ENCODE measurements around the gene DUOX1.

DNA sequence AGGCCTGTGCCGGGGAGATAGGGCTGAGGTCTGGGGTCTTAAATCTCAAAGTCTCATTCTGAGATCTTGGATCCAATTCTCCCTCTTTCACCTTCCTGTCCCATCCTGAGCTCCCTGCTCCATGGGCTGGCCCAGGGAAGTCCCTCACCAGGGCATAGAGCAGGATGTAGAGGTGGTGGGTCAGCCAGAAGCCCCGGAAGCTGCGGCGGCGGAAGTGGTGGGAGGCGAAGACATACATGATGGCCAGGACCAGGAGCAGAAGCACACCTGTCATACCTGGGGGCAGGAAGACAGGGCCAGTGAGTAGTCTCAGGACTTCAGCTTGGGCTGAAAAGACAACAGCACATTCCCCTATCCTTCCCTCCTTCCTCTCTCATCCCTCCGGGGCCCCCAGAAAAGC, 32.3 kb upstream of the DUOX1 start:
- no peak for TF ChIP-seq SUZ12 (IDR thresholded peaks at IDR 0.05; ENCODE audit: extremely low read depth, insufficient read depth, insufficient read length)
- TF ChIP-seq YY1 (IDR thresholded peaks at IDR 0.05; ENCODE audit: insufficient read depth, insufficient read length), result no peak
